Measurements from ENCODE around the gene SLC25A18.

DNA sequence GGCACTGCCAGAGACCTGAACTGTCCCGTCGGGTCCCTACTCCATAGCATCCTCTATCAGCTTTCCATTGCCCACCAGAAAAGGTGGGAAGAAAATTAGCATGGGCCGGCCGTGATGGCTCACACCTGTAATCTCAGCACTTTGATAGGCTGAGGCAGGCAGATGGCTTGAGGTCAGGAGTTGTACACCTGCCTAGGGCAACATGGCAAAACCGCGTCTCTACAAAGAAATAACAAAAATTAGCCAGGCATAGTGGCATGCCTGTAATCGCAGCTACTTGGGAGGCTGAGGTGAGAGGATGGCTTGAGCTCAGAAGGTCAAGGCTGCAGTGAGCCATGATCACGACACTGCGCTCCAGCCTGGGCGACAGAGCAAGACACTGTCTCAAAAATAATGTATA, 3.5 kb downstream of the SLC25A18 start:
- TF ChIP-seq POLR2A (IDR thresholded peaks at IDR 0.05): no peak
- TF ChIP-seq CTCF (IDR thresholded peaks at IDR 0.05): no peak

Measured in esophagus squamous epithelium (tissue), 4 donors.